ENCODE measurements around the gene DDX43.

DDX43 gene

GRCh38 chr6:73362869-73363536 lies 31.6 kb upstream of the DDX43 start:
- in situ Hi-C loops (cut with MboI; ENCODE audit: low sequenced_read_pairs, unreplicated experiment) = no loop called here
- TF ChIP-seq CTCF (IDR thresholded peaks at IDR 0.05; ENCODE audit: borderline replicate concordance, control extremely low read depth, extremely low read depth, insufficient read depth, missing control alignments) = no peak
- DNase-seq (ENCODE audit: low spot score) = no peak

DNA sequence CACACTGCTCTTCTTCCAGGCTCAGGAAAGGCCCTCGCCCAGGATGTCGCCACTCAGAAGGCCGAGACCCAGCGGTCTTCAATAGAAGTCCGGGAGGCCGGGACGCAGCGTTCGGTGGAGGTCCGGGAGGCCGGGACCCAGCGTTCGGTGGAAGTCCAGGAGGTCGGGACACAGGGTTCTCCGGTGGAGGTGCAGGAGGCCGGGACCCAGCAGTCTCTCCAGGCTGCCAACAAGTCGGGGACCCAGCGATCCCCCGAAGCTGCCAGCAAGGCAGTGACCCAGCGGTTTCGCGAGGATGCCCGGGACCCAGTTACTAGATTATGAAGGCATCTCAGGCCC lies 31.1 kb upstream of the DDX43 start:
- DNase-seq (ENCODE audit: low spot score) = no peak
- no peak for TF ChIP-seq CTCF (IDR thresholded peaks at IDR 0.05; ENCODE audit: borderline replicate concordance, control extremely low read depth, extremely low read depth, insufficient read depth, missing control alignments)
- in situ Hi-C loops (cut with MboI; ENCODE audit: low sequenced_read_pairs, unreplicated experiment) = no loop called here

GRCh38 chr6:73364121-73364520 lies 30.5 kb upstream of the DDX43 start:
- in situ Hi-C loops (cut with MboI; ENCODE audit: low sequenced_read_pairs, unreplicated experiment) = no loop called here
- no peak for TF ChIP-seq CTCF (IDR thresholded peaks at IDR 0.05; ENCODE audit: borderline replicate concordance, control extremely low read depth, extremely low read depth, insufficient read depth, missing control alignments)
- no peak for DNase-seq (ENCODE audit: low spot score)

DNA sequence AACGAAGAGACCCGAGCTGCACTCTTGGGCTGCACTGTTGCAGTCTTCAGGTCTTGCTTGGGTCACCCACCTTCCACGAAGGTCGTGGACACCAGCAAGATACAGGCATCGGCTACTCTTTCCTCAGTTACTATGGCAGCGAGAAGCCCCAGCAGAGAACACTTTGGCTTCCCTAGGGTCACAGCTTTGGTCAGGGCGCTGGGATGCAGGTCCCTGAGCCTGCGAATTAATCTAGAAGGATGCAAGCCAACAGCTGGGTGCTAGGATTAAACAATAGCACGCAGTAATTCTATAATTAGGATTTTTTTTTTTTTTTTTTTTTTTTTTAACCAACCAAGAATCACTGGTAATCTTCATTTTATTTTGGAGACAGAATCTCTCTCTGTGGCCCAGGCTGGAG lies 30.1 kb upstream of the DDX43 start:
- TF ChIP-seq CTCF (IDR thresholded peaks at IDR 0.05; ENCODE audit: borderline replicate concordance, control extremely low read depth, extremely low read depth, insufficient read depth, missing control alignments) = no peak
- in situ Hi-C loops (cut with MboI; ENCODE audit: low sequenced_read_pairs, unreplicated experiment) = no loop called here
- DNase-seq (ENCODE audit: low spot score) = no peak

GRCh38 chr6:73367761-73368355 lies 26.8 kb upstream of the DDX43 start:
- in situ Hi-C loops (cut with MboI; ENCODE audit: low sequenced_read_pairs, unreplicated experiment) = no loop called here
- DNase-seq (ENCODE audit: low spot score) = no peak
- TF ChIP-seq CTCF (IDR thresholded peaks at IDR 0.05; ENCODE audit: borderline replicate concordance, control extremely low read depth, extremely low read depth, insufficient read depth, missing control alignments) = no peak

DNA sequence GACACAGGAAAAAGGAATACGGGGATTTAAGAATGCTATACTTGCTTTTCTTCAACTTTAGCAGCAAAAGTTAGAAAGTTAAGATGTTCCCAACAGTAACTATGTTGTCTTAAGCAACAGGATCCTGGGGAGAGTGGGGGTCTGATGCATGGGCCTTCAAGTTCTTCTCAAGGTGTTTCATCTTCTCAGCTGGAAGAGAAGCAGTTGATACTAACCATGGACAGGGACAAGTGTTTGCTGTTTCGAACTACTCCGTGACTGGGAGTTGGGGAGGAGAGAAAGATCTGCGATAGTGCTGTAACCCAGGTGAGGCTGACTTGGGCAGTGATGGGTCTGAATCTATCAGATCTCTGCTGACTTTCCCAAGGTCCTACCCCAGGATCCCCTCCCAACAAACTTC lies 26.0 kb upstream of the DDX43 start:
- in situ Hi-C loops (cut with MboI; ENCODE audit: low sequenced_read_pairs, unreplicated experiment) = no loop called here
- DNase-seq (ENCODE audit: low spot score) = no peak
- no peak for TF ChIP-seq CTCF (IDR thresholded peaks at IDR 0.05; ENCODE audit: borderline replicate concordance, control extremely low read depth, extremely low read depth, insufficient read depth, missing control alignments)

Data from GM13976 (cell line).